GM12874 (cell line): ENCODE results near the gene PPM1M.

Source experiments
- TF ChIP-seq, protein P1 (sequence below): IDR thresholded peaks from 2 replicates; pipeline ENCODE4 v1.5.1; 2011; ENCODE audit warnings: low read depth, mild to moderate bottlenecking, control low read depth, low read length, moderate library complexity; ENCODE audit not compliant: insufficient read depth

Gene PPM1M

DNA sequence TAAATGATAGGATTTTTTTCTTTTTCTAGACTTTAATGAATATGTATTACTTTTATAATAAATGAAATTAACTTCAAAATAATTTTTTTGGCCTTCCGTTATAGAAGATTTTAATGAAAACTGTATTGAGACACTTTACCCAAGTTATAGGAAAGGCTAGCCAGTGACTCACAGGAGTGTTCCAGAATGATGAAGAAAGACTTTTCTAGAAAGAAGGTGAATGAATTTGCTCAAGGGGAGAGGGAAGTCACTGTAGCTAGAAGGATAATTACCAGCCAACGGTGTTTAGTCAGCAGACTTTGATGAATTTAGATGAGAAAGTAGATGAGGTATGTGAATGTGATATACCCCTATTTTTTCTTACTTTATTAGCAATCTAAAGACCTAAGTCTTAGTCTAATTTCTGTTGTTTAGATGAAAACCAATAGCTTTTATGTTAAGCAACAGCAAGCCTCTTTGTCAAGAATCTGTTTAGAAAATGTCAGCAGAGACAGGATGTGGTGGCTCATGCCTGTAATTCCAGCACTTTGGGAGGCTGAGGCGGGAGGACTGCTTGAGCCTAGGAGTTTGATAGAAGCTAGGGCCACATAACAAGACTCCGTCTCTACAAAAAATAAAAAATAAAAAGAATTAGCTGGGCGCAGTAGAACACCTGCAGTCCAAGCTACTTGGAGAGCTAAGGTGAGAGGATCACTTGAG is 44.4 kb upstream of the PPM1M start:
- TF ChIP-seq, protein P1, sequence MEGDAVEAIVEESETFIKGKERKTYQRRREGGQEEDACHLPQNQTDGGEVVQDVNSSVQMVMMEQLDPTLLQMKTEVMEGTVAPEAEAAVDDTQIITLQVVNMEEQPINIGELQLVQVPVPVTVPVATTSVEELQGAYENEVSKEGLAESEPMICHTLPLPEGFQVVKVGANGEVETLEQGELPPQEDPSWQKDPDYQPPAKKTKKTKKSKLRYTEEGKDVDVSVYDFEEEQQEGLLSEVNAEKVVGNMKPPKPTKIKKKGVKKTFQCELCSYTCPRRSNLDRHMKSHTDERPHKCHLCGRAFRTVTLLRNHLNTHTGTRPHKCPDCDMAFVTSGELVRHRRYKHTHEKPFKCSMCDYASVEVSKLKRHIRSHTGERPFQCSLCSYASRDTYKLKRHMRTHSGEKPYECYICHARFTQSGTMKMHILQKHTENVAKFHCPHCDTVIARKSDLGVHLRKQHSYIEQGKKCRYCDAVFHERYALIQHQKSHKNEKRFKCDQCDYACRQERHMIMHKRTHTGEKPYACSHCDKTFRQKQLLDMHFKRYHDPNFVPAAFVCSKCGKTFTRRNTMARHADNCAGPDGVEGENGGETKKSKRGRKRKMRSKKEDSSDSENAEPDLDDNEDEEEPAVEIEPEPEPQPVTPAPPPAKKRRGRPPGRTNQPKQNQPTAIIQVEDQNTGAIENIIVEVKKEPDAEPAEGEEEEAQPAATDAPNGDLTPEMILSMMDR: no peak

DNA sequence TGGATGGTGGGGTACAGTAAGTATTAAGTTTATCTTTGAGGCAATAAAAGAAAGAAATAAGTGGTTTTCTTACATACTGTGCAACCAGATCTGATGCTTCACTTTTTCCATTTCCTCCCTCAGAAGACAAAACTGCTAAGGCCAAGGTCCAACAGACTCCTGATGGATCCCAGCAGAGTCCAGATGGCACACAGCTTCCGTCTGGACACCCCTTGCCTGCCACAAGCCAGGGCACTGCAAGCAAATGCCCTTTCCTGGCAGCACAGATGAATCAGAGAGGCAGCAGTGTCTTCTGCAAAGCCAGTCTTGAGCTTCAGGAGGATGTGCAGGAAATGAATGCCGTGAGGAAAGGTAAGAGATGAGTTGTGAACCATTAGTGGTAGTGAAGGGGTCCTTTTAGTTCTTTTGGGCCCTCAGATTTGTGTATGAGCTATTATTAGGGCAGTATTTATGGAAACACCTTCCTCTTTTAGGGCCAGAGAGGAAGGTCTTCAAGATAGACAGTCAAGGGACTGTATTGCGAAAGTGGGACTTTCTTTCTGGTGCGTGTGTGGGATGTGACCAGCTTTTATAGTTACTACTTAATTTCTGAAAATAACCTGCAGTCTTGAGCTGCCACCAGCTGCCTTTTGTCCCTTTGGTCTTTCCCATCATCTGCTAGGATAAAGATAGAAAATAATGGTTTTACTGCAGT is 43.0 kb upstream of the PPM1M start:
- TF ChIP-seq, protein P1: no peak

DNA sequence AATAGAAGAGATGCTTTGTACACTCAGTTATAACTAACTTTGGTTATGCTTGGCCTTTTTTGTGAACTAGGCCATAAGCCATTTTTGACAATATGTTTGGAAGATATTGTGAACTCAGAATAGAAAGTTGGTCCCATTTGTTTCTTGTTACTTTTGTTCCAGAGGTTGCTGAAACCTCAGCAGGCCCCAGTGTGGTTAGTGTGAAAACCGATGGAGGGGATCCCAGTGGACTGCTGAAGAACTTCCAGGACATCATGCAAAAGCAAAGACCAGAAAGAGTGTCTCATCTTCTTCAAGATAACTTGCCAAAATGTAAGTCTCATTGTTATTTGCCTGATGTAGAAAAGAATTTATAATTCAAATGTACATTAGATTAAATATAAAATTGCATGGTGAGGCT is 41.9 kb upstream of the PPM1M start:
- TF ChIP-seq, protein P1: no peak

DNA sequence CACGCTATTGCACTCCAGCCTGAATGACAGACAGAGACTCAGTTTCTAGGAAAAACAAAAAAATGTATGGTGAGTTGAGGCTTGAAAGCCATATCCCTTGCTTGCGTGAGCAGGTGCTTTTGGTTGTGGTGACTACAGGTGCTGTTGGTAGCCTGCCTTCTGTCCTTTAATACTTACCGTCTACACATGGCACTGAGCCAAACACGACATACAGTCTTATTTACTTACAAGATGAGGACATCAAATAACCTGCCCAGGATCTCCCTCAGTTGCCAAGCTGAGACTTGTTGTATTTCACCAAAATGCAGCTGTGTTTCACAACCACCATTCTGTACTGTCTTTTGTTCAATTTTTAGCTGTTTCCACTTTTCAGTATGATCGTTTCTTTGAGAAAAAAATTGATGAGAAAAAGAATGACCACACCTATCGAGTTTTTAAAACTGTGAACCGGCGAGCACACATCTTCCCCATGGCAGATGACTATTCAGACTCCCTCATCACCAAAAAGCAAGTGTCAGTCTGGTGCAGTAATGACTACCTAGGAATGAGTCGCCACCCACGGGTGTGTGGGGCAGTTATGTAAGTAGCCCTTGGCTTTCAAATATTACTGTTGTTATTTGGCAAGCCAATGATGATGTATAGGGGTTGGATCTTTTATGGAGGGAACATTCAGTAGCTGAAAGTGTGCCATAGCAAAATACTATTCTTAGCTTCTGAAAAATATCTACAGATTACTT is 41.1 kb upstream of the PPM1M start:
- TF ChIP-seq, protein P1: no peak

DNA sequence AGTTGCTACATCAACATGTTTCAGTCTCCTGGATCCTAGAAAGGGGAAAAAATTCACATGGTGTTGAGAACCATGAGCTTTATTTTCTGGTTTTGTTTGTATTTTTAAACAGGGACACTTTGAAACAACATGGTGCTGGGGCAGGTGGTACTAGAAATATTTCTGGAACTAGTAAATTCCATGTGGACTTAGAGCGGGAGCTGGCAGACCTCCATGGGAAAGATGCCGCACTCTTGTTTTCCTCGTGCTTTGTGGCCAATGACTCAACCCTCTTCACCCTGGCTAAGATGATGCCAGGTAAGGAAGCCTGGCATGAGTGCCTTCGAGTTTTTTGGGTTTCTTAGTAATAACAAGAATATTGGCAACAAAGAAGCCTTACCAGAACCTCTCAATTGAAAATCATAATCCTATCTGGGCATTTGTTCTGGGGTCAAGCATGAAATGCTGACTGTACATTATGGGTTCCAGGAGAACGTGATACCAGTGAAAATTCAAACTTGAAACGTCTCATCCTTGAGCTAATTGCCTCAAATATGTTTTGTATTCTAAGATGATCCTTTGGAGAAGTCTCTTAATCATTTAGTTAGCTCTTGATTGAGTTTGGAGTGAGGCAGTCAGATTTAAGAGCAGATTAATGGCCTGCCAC is 39.7 kb upstream of the PPM1M start:
- TF ChIP-seq, protein P1: no peak

DNA sequence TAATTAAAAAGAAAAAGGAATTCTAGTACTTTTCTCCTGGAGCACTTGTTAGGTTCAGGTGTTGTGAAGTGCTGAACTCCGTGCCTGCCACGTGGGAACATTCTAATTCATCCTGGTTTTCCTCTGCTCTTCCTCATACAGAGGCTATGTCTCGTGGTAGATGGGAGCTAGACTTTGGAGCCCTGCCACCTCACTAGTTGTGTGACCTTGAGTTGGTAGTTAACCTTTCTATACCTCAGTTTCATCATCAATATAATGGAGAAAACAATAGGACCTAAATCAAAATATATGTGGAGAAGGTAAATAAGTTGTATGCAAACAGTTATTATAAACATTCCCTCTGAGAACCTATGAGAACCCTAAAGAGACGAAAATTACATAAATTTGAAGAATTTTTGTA is 37.0 kb upstream of the PPM1M start:
- TF ChIP-seq, protein P1: no peak

DNA sequence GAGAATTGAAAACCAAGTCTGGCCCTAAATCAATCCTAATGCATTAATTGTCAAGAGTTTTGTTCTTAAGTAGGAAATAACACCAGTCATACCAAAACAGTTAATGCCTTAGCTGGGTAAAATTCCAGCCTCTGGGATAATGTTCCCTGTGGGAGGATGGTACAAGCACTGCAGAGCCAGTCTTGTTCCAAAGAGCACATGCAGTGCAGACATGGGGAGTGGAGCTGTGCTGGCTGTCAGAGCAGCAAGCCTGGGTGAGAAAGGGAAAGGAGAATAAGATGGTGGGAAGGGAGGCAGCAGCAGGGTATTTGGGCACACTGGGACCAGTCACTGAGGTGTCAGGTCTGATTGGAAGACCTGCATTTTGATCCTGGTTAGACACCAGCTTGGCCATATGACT is 35.5 kb upstream of the PPM1M start:
- TF ChIP-seq, protein P1: no peak
